NB4 (cell line): ENCODE data around the gene CABP7.

Source experiments
- MYC ChIP-seq: IDR thresholded peaks from 2 replicates; pipeline ENCODE4 v1.6.1; 2011; ENCODE audit warnings: low read depth, low read length
- POLR2A ChIP-seq: IDR thresholded peaks from 2 replicates; pipeline ENCODE4 v1.6.1; 2011; ENCODE audit warnings: mild to moderate bottlenecking; ENCODE audit not compliant: insufficient read length; ENCODE audit errors: extremely low read depth
- TF ChIP-seq, protein P1 (sequence below): IDR thresholded peaks from one replicate; pipeline ENCODE4 v1.5.1; 2012; ENCODE audit warnings: low read depth, low read length
- TF ChIP-seq, protein P2 (sequence below): IDR thresholded peaks from 2 replicates; pipeline ENCODE4 v1.6.1; 2011; ENCODE audit warnings: low read depth, low read length

DNA sequence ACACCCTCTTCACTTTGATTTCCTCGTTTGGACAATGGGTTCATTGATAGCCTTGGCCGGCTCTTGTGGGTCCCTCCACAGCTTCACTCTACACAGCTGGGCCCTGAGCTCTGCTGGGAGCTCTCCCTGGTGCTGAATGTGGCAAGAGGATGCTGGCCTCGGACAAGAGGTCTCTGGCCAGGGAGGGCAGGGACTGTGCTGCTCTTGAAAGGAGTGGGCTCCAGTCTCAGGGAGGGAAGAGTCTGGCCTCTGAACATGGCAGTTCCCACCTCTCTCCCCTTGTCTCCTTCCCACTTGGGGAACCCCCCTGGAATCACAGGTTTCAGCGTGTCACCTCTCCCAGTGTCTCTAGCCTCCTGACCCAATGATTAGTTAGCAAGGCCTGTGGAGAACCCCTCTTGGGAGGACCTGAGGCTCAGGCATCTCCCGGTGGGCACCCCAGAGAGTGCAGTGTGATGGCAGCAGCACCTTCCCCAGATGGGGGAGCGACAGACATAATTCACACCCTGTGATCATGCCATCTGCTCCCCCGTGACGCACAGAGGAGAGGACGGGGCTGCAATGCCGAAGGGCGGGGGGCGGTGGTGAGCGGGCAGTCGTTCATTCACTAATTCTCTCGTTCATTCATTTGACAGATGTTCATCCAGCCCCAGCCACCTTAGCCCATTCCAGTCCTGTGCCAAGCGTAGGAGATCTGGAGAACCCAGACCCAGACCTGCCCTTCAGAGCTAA, 2.8 kb upstream of the CABP7 start:
- TF ChIP-seq, protein P1, sequence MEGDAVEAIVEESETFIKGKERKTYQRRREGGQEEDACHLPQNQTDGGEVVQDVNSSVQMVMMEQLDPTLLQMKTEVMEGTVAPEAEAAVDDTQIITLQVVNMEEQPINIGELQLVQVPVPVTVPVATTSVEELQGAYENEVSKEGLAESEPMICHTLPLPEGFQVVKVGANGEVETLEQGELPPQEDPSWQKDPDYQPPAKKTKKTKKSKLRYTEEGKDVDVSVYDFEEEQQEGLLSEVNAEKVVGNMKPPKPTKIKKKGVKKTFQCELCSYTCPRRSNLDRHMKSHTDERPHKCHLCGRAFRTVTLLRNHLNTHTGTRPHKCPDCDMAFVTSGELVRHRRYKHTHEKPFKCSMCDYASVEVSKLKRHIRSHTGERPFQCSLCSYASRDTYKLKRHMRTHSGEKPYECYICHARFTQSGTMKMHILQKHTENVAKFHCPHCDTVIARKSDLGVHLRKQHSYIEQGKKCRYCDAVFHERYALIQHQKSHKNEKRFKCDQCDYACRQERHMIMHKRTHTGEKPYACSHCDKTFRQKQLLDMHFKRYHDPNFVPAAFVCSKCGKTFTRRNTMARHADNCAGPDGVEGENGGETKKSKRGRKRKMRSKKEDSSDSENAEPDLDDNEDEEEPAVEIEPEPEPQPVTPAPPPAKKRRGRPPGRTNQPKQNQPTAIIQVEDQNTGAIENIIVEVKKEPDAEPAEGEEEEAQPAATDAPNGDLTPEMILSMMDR, result no peak
- TF ChIP-seq POLR2A (no peak), MYC (no peak)
- TF ChIP-seq, protein P2, sequence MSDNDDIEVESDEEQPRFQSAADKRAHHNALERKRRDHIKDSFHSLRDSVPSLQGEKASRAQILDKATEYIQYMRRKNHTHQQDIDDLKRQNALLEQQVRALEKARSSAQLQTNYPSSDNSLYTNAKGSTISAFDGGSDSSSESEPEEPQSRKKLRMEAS, result no peak
